B cell (primary cell): ENCODE measurements around the gene IPO11.

Experiments
- EZH2 ChIP-seq: IDR thresholded peaks from 2 replicates; pipeline ENCODE4 v1.6.1; 2012; ENCODE audit warnings: borderline replicate concordance, low read depth, mild to moderate bottlenecking, moderate library complexity, low read length; ENCODE audit not compliant: insufficient read depth, poor library complexity, severe bottlenecking
- TF ChIP-seq, protein P1 (sequence below): fragments of 200-600 bp; IDR thresholded peaks from one replicate; pipeline ENCODE4 v1.8.0; 2022; ENCODE audit warnings: antibody characterized with exemption, mild to moderate bottlenecking

DNA sequence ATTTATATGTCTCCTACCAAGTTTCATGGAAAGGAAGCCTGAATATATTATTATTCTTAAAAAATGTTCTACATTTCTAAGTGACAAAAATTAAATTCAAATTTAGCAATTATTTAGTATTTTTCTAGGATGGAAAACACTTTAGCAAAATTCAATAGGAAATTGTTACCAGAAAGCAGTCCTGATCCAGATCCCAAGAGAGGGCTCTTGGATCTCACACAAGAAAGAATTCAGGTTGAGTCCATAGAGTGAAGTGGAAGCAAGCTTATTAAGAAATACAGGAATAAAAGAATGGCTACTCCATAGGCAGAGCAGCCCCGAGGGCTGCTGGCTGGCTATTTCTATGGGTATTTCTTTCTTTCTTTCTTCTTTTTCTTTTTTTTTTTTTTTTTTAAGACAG, 210.7 kb downstream of the IPO11 start:
- TF ChIP-seq, protein P1, sequence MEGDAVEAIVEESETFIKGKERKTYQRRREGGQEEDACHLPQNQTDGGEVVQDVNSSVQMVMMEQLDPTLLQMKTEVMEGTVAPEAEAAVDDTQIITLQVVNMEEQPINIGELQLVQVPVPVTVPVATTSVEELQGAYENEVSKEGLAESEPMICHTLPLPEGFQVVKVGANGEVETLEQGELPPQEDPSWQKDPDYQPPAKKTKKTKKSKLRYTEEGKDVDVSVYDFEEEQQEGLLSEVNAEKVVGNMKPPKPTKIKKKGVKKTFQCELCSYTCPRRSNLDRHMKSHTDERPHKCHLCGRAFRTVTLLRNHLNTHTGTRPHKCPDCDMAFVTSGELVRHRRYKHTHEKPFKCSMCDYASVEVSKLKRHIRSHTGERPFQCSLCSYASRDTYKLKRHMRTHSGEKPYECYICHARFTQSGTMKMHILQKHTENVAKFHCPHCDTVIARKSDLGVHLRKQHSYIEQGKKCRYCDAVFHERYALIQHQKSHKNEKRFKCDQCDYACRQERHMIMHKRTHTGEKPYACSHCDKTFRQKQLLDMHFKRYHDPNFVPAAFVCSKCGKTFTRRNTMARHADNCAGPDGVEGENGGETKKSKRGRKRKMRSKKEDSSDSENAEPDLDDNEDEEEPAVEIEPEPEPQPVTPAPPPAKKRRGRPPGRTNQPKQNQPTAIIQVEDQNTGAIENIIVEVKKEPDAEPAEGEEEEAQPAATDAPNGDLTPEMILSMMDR: no peak
- no peak for TF ChIP-seq EZH2
